Stimulated activated CD8-positive, alpha-beta memory T cell treated with anti-CD3 and anti-CD28 coated beads, Interleukin-7, amount 100 ng/mL, for 4 hours (primary cell): ENCODE measurements around the gene KRTAP10-1.
"Not testable (repeated sequence)": the region's sequence is repeated elsewhere in the genome, so short reads cannot be mapped to it uniquely, and the experiment has no call there.

Source experiments
- DNase-seq, 2 donors: peaks; one replicate each; pipeline ENCODE4 v3.0.0-alpha.2; 2020; ENCODE audit warnings: low read depth in 2 of 2

KRTAP10-1 gene, protein sequence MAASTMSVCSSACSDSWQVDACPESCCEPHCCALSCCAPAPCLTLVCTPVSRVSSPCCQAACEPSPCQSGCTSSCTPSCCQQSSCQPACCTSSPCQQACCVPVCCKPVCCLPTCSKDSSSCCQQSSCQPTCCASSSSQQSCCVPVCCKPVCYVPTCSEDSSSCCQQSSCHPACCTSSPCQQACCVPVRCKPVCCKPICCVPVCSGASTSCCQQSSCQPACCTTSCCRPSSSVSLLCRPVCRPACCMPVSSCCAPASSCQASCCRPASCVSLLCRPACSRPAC

DNA sequence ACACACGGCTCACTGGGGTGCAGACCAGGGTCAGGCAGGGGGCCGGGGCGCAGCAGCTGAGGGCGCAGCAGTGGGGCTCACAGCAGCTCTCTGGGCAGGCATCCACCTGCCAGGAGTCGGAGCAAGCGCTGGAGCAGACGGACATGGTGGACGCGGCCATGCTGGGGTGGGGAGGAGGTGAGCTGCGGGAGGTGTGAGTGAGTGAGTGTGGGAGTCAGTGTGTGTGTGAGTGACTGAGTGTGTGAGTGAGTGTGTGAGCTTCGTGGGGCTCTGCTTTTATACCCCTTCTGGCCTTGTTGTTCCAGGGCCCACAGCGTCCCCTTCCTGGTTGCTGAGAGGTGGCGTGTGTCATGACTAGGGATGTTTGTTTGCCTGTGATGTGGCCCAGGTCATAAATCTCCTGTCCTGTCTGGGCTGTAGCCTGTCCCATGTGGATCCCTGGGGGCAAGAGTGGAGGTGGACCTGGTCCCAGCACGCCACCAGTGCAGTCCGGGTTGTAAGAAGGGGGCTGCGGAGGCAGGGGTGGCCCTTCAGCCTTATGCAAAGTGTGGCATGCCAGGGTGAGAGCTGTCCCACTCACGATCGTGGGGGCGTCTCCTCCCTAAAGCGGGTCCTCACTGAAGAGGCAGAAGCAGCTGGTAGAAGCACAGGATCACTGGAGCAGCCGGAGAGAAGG lies at the start of gene KRTAP10-1:
KRTAP10-1 (minus strand) TSS at position 205 of the 676 bp plus-strand sequence; CDS start at position 160, 45 bp downstream.
- no peak for DNase-seq

- DNase-seq, result no peak
These were observed 49.1 kb upstream of the KRTAP10-1 start for GRCh38 chr21:44589094-44589493.

DNA sequence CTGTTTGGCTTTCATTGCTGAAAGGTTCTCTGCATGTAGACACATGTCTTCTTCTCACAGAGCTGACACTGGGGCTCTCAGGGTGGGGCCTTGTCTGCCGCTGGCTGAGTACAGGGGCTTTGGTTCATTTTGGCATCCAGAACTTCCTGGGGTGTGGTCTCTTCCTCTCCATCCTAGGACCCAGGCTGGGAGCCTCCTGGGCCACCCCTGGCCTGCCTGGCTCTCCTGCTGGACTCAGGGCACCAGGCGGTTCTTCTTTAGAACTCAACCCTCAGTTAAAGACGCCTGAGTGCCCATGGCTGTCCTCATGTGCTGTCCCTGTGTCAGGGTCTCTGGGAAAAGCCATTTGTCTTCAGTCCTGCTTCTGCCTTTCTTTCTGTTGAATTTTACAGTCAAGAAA lies 45.9 kb upstream of the KRTAP10-1 start:
- no peak for DNase-seq

DNA sequence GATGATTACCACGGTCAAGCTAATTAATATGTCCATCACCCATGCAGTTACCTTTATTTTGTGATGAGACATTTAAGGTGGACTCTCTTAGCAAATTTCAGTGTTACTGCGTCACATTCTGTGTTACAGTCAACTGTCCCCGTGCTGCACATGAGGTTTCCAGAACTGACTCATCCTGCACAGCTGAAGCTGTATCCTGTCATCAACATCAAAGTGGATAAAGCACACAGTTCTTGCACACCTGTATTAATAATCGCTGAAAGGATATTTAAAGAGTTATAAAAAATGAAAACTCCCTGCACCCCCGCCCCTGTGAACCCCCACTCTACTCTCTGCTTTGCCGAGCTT lies 43.8 kb upstream of the KRTAP10-1 start:
- DNase-seq, result peak in 1 of 2 donors; percentile 5

DNA sequence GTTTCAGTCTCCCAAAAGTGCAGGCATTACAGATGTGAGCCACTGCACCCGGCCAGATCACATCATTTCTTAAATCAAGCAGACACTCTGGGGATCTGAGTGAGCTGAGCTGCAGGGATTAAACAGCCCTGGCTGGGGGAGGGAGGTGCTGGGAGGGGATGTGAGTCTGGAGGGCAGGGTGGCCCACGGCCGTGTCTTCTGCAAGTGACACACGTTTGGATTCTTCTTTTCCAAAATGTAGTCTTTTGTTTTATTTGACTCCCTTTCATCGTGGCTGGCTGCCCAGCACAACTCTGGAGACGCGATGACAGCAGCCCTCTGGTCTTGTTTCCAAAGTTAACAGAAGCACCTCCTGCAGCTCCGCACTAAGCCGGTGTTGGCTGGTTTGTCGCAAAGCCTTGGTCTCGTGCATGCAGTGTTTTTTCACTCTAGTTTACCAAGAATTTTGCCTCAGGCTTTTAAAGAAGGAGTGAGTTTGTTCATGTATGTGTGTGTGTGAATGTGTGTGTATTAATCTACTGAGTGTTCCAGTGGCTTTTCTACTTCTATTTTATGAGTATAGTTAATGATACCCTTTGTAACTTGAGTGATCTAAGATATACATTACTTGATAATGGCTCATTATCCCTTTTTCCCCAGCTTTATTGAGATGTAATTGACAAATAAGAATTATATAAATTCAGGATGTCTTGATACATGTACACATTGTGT lies 43.2 kb upstream of the KRTAP10-1 start:
- no peak for DNase-seq

DNA sequence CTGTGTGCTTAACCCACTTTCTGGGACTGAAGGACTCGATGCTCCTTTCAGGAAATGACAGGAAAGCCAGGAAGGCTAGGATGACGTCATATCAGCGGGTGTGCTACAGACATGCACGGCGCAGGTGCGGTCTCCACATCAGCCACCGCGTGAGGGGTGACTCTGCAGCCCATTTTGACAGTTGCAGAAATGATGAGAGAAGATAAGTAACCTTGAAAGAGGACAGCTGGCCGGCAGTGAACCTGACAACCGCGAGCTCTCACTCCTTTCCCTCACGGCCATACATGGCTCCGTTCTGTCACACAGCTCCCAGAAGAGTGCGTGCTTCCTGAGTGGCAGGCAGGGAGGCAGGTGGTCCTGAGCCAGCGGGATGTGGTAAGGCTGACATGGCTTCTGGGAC lies 42.1 kb upstream of the KRTAP10-1 start:
- no peak for DNase-seq

DNA sequence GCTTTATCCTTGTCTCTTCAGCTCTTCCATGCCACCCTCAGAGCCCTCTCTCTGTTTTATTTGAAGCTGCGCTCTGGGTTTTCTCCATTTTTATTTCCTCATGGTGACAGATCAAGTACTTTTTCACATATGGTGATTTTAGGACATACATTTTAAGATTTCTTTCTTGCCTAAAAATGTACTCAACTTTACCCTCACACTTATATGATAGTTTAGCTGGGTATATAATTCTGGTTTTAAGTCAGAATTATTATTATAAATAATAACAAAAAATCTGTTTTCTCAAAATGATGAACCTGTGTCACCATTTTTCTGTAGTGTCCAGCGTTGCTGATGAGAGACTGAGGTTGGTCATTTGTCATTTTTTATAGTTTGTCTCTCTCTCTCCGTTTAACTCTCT lies 41.2 kb upstream of the KRTAP10-1 start:
- no peak for DNase-seq

DNA sequence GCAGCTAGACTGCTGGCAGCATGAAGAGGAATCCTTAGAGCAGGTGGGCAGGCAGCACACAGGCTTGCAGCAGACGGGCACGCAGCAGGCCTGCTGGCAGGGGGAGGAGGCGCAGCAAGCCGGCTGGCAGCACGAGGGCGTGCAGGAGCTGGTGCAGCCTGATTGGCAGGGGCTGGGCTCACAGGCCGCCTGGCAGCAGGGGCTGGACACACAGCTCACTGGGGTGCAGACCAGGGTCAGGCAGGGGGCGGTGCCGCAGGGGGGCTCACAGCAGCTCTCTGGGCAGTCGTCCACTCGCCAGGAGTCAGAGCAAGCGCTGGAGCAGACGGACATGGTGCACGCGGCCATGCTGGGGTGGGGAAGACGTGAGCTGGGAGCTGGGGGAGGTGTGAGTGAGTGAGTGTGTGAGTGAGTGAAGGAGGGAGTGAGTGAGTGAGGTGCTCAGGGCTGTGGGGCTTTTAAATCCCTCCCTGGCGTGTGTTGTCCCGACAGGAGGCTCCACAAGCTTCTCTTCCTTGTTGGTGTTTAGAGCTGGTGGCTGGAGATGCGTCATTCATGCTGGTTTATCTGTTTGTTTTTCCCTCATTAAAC lies 40.3 kb upstream of the KRTAP10-1 start, which contains the start of gene KRTAP10-5:
KRTAP10-5 (minus strand) TSS at position 374 of the 591 bp plus-strand sequence; CDS start at position 348, 26 bp downstream.
- DNase-seq, result not testable (repeated sequence)

- no peak for DNase-seq
These were observed 39.8 kb upstream of the KRTAP10-1 start for GRCh38 chr21:44579833-44580144.

- DNase-seq, result no peak
These were observed 39.2 kb upstream of the KRTAP10-1 start for GRCh38 chr21:44579056-44579832.

DNA sequence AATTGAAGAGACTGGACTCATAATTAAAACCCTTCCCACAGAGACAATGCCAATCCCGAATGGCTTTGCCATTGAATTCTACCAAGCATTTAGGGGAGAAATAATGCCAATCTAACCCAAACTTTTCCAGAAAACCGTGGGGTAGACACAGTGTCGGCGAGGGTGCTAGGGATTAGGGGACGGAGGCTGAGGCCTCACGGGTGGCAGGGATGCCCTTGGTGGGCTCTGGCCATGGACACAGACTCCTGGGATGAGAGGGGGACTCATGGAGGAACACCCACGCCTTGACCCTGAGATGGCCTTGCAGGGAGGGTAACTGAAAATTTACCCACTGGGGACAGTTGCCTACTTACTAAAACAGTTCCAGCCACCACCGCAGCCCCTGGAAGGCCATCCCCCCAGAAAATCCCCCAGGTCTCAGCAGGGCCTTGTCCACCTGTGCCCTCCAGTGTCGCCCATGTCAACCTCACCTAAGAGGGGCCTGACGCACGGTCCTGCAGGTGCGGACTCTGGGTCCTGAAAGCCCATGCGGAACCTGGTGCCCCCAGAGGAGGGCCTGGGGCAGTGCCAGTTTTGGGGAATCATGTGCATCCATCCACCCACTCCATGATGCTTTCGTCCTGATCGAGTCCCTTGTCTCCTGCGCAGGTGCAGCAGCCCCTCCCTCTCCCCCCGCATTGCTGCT lies 38.5 kb upstream of the KRTAP10-1 start:
- DNase-seq, result no peak

DNA sequence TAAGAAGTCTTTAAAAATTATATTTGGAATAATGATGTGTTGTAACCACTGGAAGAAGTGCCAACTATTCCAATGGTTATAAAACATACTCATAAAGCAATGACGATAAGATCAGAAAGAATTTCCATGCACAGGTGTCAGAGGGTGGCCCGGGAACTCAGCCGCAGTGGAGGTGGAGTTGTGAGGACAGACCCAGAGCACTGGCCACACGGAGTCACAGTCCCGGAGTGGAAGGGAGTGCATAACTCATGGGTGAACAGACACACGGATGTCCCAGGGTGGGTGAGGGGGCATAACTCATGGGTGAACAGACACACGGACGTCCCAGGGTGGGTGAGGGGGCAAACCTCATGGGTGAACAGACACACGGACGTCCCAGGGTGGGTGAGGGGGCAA lies 36.0 kb upstream of the KRTAP10-1 start:
- no peak for DNase-seq

- no peak for DNase-seq
These were observed 35.5 kb upstream of the KRTAP10-1 start for GRCh38 chr21:44575307-44576024.

DNA sequence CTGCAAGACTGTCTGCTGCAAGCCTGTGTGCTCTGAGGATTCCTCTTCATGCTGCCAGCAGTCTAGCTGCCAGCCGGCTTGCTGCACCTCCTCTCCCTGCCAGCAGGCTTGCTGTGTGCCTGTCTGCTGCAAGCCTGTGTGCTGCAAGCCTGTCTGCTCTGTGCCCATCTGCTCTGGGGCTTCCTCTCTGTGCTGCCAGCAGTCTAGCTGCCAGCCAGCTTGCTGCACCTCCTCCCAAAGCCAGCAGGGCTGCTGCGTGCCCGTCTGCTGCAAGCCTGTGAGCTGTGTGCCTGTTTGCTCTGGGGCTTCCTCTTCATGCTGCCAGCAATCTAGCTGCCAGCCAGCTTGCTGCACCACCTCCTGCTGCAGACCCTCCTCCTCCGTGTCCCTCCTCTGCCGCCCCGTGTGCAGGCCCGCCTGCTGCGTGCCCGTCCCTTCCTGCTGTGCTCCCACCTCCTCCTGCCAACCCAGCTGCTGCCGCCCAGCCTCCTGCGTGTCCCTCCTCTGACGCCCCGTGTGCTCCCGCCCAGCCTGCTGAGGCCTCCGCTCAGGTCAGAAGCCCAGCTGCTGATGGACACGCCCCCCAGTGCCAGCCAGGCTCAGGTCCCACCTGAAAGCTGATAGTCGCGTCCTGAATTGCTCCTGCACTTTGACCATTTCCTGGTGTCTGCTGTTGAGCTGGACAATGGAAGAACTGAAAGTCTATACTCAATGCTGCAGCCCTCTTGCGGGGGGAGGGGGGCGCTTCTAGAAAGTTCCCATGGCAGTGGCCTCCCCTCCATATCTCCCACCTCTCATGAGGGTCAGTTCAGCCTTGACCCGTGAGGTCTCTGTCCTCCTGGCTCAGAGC lies 34.7 kb upstream of the KRTAP10-1 start:
- DNase-seq, result no peak

DNA sequence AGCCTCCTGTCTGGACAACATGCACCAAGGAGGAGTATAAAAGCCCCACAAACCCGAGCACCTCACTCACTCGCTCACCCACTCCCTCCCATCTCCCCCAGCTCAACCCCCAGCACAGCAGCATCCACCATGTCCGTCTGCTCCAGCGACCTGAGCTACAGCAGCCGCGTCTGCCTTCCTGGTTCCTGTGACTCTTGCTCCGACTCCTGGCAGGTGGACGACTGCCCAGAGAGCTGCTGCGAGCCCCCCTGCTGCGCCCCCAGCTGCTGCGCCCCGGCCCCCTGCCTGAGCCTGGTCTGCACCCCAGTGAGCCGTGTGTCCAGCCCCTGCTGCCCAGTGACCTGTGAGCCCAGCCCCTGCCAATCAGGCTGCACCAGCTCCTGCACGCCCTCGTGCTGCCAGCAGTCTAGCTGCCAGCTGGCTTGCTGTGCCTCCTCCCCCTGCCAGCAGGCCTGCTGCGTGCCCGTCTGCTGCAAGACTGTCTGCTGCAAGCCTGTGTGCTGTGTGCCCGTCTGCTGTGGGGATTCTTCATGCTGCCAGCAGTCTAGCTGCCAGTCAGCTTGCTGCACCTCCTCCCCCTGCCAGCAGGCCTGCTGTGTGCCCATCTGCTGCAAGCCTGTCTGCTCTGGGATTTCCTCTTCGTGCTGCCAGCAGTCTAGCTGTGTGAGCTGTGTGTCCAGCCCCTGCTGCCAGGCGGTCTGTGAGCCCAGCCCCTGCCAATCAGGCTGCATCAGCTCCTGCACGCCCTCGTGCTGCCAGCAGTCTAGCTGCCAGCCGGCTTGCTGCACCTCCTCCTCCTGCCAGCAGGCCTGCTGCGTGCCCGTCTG lies 33.8 kb upstream of the KRTAP10-1 start, which contains the start of gene KRTAP10-4:
KRTAP10-4 (plus strand) TSS at position 100 of the 827 bp plus-strand sequence; CDS start at position 130, 30 bp downstream.
- not testable (repeated sequence) for DNase-seq

GRCh38 chr21:44572959-44573583 lies 33.1 kb upstream of the KRTAP10-1 start:
- DNase-seq, result no peak

- no peak for DNase-seq
These were observed 32.1 kb upstream of the KRTAP10-1 start for GRCh38 chr21:44571844-44572782.
